ENCODE measurements around the gene MACROH2A1.

DNA sequence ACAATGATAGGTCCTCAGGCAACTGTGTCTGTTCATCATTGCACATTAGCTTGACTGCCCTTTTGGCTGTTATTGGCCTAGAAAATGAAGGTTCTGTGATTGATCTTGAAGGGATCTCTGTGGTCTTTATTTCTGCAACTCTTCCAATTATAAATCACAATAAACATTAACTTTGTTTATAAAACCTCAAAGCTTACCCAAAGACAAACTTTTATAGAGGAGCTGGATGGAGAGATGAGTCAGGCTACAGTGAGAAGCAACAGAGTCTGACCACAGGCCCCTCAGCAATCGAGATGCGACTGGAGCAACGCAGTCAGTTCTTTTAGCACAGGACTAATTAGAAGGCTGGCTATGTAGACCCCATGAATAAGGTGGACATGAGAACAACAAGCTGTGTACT, 5.3 kb downstream of the MACROH2A1 start:
- TF ChIP-seq ZNF274 (IDR thresholded peaks at IDR 0.05; ENCODE audit: low read depth, low read length) (no peak), SUZ12 (IDR thresholded peaks at IDR 0.05; ENCODE audit: extremely low read depth, insufficient read depth, insufficient read length) (no peak), YY1 (IDR thresholded peaks at IDR 0.05; ENCODE audit: insufficient read depth, insufficient read length) (no peak)
